K562 (cell line): ENCODE measurements around the gene ELMO3. TPM values are rescaled to one million over a fixed set of nuclear protein-coding genes. Genes with fewer than 3 reads are reported as not detected.
A peak's percentile ranks its signal among the peaks of the same experiment; 100 is the strongest.

Experiments used
- CAMTA2 ChIP-seq: fragments of 250-450 bp; sonication (Bioruptor Pico); conservative IDR thresholded peaks from 2 replicates; pipeline ENCODE4 v1.5.1; 2022
- CBX5 ChIP-seq: IDR thresholded peaks from 2 replicates; pipeline ENCODE4 v1.6.1; 2014; ENCODE audit warnings: low read depth, borderline replicate concordance
- FOSL1 ChIP-seq: fragments of 200-800 bp; sonication (Bioruptor generic); conservative IDR thresholded peaks from 2 replicates; pipeline ENCODE4 v1.6.1; 2016; ENCODE audit warnings: missing genetic modification characterization, missing compliant biosample characterization
- HDAC1 ChIP-seq, 2 experiments: fragments of 450-650 bp; IDR thresholded peaks; 2 replicates each; pipeline ENCODE4 v1.6.1; 2016 to 2017; ENCODE audit warnings: inconsistent platforms in 1 of 2, mild to moderate bottlenecking in 1 of 2, moderate library complexity in 1 of 2
- NR2C2 ChIP-seq, 2 experiments: fragments of 200-800 bp in 1 of 2; sonication (Bioruptor generic) in 1 of 2; sonication (generic) in 1 of 2; formaldehyde crosslinking in 1 of 2; IDR thresholded peaks; 2 replicates each; pipeline versions ENCODE4 v1.6.1 to v1.8.0; 2016 to 2022; ENCODE audit warnings: mild to moderate bottlenecking in 1 of 2, missing compliant biosample characterization in 1 of 2, missing genetic modification characterization in 1 of 2, missing genetic modification reagents in 1 of 2
- PHF8 ChIP-seq: fragments of 200-600 bp; sonication (generic); IDR thresholded peaks from 2 replicates; pipeline ENCODE4 v1.6.1; 2012; ENCODE audit warnings: mixed run types, mild to moderate bottlenecking, inconsistent platforms, low read length, moderate library complexity, borderline replicate concordance
- SRSF3 ChIP-seq: fragments of 200-400 bp; formaldehyde crosslinking; IDR thresholded peaks from 2 replicates; pipeline ENCODE4 v1.6.1; 2016; ENCODE audit warnings: mild to moderate bottlenecking, low read length, moderate library complexity; ENCODE audit not compliant: insufficient read depth
- YY1 ChIP-seq, 3 experiments: IDR thresholded peaks; 2 replicates each; pipeline ENCODE4 v1.6.1; 2011; ENCODE audit warnings: low read length in 2 of 3, mild to moderate bottlenecking in 2 of 3, moderate library complexity in 2 of 3, borderline replicate concordance in 1 of 3, control low read depth in 1 of 3, low read depth in 1 of 3; ENCODE audit not compliant: insufficient read depth in 3 of 3, insufficient replicate concordance in 2 of 3, control insufficient read depth in 1 of 3, insufficient read length in 1 of 3; ENCODE audit errors: extremely low read depth in 1 of 3
- ZNF717 ChIP-seq: fragments of 250-450 bp; sonication (Bioruptor Pico); IDR thresholded peaks from 2 replicates; pipeline ENCODE4 v1.5.0; 2021
- ZNF785 ChIP-seq: fragments of 250-450 bp; sonication (Bioruptor Pico); IDR thresholded peaks from 2 replicates; pipeline ENCODE4 v1.4.0; 2020; ENCODE audit warnings: mild to moderate bottlenecking
- ZNF79 ChIP-seq: fragments of 250-450 bp; sonication (Bioruptor Pico); IDR thresholded peaks from 2 replicates; pipeline ENCODE4 v1.4.0; 2020; ENCODE audit warnings: low read depth, mild to moderate bottlenecking, moderate library complexity
- ZNF830 ChIP-seq: fragments of 250-450 bp; sonication (Bioruptor Pico); IDR thresholded peaks from 2 replicates; pipeline ENCODE4 v1.5.0; 2021; ENCODE audit warnings: mild to moderate bottlenecking
- polyA plus RNA-seq, 8 experiments: library from polyadenylated mRNA; depleted of rRNA in 4 of 8; stranded (reverse) in 5 of 8; unstranded in 3 of 8; fragments of >200 nt; fragmentation: Nextera tagmentation in 2 of 8; fragmentation: Illumina TruSeq in 1 of 8; extraction: Ambion mirVana in 2 of 8; extraction: Trizol in 1 of 8; gene quantifications; 2 replicates each; pipeline versions ENCODE4 v1.2.1 to v1.2.3, GENCODE V29; 2011 to 2014; ENCODE audit warnings: inconsistent platforms in 1 of 8, missing spikeins in 1 of 8
- total RNA-seq, 7 experiments: library from RNA; depleted of rRNA in 6 of 7; stranded (reverse); fragments of >200 nt in 6 of 7; fragmentation: Illumina TruSeq in 2 of 7; extraction: Trizol in 2 of 7; gene quantifications; 2 replicates each; pipeline versions ENCODE4 v1.2.1 to v1.2.3, GENCODE V29; 2011 to 2021; ENCODE audit warnings: low replicate concordance in 1 of 7
- TF ChIP-seq, protein P1 (sequence below): fragments of 200-800 bp; sonication (Bioruptor generic); IDR thresholded peaks from 2 replicates; pipeline ENCODE4 v1.6.1; 2017; ENCODE audit warnings: missing genetic modification characterization, missing compliant biosample characterization
- TF ChIP-seq, protein P2 (sequence below): fragments of 450-650 bp; formaldehyde crosslinking; IDR thresholded peaks from 2 replicates; pipeline ENCODE4 v1.4.0; 2020; ENCODE audit warnings: mild to moderate bottlenecking, moderate library complexity
- TF ChIP-seq, protein P3 (sequence below): IDR thresholded peaks from 2 replicates; pipeline ENCODE4 v1.6.1; 2011; ENCODE audit warnings: borderline replicate concordance, low read depth, mild to moderate bottlenecking, moderate library complexity, low read length; ENCODE audit not compliant: insufficient read depth, poor library complexity, severe bottlenecking
- TF ChIP-seq, protein P4 (sequence below): fragments of 250-450 bp; sonication (Bioruptor Pico); IDR thresholded peaks from 2 replicates; pipeline ENCODE4 v1.5.1; 2021; ENCODE audit warnings: mild to moderate bottlenecking

Gene ELMO3
- total and polyA plus RNA-seq, 9 of the 15 experiments (the other 6 are each of a cell fraction or from before 2014, with no cell fraction given), result 0.04 to 5.1 (median 1.5) TPM

DNA sequence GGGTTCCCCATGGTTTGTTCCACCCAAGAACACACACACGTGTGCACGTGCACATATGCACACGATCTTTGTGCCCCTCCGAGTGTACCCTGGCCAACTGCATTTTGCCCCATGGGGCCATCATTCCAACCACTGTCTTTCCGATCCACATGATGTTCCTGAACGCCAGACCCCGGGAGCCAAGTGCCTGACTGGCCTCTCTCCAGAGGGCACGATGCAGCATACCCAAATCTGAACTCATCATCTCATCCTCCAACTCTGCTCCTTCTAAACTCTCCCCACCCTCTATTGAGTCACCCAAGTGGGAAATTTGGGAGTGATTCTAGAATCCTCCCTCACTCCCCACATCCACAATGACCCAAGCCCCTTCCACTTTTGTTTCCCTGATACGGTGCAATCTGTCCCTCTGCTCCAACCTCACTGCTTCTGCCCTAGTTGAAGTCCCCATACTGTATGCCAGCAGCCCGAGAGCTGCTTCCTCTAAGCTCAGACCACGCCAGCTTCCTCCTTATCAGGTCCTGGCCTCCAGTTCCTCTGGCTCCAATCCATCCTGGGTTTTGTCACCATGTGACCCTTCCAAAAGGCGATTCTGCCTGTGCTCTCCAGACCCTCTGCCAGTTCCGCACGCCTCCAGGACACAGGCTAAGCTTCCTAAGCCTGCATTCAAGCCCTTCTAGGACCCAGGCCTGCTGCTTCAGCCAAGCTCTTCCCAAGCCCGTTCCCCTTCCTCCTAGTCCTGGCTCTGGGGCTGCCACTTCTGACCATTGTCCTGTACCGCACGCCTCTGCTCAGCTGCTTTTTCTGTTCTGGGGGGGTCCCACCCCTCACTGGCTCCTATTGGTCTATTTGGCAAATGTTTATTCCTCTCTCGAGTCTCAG is 17.9 kb downstream of the ELMO3 start (continued):
- TF ChIP-seq, protein P1, sequence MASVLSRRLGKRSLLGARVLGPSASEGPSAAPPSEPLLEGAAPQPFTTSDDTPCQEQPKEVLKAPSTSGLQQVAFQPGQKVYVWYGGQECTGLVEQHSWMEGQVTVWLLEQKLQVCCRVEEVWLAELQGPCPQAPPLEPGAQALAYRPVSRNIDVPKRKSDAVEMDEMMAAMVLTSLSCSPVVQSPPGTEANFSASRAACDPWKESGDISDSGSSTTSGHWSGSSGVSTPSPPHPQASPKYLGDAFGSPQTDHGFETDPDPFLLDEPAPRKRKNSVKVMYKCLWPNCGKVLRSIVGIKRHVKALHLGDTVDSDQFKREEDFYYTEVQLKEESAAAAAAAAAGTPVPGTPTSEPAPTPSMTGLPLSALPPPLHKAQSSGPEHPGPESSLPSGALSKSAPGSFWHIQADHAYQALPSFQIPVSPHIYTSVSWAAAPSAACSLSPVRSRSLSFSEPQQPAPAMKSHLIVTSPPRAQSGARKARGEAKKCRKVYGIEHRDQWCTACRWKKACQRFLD (CRISPR knock-in tag), result no peak
- no peak for TF ChIP-seq ZNF785 (CRISPR knock-in tag)
- TF ChIP-seq HDAC1 (IDR thresholded peaks at IDR 0.05), result 0 out of 4 replicates have a peak, but pooled peaks of 1 of the 2 experiments have one; percentile 57
- TF ChIP-seq CBX5, result no peak
- no peak for TF ChIP-seq ZNF79 (CRISPR knock-in tag)
- TF ChIP-seq ZNF830 (CRISPR knock-in tag), result no peak
- no peak for TF ChIP-seq YY1 (IDR thresholded peaks at IDR 0.05; ENCODE audit: borderline replicate concordance in 1 of 3, control insufficient read depth in 1 of 3, extremely low read depth in 1 of 3, insufficient read depth in 3 of 3, insufficient read length in 1 of 3, insufficient replicate concordance in 2 of 3, low read depth in 1 of 3, low read length in 2 of 3)
- TF ChIP-seq ZNF717 (CRISPR knock-in tag), result no peak
- TF ChIP-seq, protein P2, sequence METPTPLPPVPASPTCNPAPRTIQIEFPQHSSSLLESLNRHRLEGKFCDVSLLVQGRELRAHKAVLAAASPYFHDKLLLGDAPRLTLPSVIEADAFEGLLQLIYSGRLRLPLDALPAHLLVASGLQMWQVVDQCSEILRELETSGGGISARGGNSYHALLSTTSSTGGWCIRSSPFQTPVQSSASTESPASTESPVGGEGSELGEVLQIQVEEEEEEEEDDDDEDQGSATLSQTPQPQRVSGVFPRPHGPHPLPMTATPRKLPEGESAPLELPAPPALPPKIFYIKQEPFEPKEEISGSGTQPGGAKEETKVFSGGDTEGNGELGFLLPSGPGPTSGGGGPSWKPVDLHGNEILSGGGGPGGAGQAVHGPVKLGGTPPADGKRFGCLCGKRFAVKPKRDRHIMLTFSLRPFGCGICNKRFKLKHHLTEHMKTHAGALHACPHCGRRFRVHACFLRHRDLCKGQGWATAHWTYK (CRISPR knock-in tag), result no peak
- TF ChIP-seq FOSL1 (tag), result no peak
- no peak for TF ChIP-seq SRSF3
- TF ChIP-seq NR2C2 (CRISPR knock-in tag; IDR thresholded peaks at IDR 0.05), result no peak
- TF ChIP-seq NR2C2 (tag; IDR thresholded peaks at IDR 0.05), result no peak
- peak; percentile 66; the same call in 1 of the 2 replicates for TF ChIP-seq PHF8
- TF ChIP-seq, protein P3, sequence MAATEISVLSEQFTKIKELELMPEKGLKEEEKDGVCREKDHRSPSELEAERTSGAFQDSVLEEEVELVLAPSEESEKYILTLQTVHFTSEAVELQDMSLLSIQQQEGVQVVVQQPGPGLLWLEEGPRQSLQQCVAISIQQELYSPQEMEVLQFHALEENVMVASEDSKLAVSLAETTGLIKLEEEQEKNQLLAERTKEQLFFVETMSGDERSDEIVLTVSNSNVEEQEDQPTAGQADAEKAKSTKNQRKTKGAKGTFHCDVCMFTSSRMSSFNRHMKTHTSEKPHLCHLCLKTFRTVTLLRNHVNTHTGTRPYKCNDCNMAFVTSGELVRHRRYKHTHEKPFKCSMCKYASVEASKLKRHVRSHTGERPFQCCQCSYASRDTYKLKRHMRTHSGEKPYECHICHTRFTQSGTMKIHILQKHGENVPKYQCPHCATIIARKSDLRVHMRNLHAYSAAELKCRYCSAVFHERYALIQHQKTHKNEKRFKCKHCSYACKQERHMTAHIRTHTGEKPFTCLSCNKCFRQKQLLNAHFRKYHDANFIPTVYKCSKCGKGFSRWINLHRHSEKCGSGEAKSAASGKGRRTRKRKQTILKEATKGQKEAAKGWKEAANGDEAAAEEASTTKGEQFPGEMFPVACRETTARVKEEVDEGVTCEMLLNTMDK, result no peak
- TF ChIP-seq CAMTA2 (CRISPR knock-in tag), result no peak
- TF ChIP-seq, protein P4, sequence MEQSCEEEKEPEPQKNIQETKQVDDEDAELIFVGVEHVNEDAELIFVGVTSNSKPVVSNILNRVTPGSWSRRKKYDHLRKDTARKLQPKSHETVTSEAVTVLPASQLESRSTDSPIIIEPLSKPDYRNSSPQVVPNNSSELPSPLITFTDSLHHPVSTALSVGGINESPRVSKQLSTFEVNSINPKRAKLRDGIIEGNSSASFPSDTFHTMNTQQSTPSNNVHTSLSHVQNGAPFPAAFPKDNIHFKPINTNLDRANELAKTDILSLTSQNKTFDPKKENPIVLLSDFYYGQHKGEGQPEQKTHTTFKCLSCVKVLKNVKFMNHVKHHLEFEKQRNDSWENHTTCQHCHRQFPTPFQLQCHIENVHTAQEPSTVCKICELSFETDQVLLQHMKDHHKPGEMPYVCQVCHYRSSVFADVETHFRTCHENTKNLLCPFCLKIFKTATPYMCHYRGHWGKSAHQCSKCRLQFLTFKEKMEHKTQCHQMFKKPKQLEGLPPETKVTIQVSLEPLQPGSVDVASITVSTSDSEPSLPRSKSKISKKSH, result no peak
